ENCODE measurements around the gene ATPAF1. TPM values are rescaled to one million over a fixed set of nuclear protein-coding genes. Genes with fewer than 3 reads are reported as not detected.

ATPAF1 gene
- total RNA-seq, 4 donors from 2014 or later = 20.6 to 91.5 (median 71.4) TPM

GRCh38 chr1:46708121-46708520 lies 40.0 kb upstream of the ATPAF1 start:
- DNase-seq = no peak
- no peaks in the 10 kb centered on the region for H3K9me3 ChIP-seq
- no peak overlapping the region for H3K27ac ChIP-seq
- intact Hi-C loops (cut with DNase I; ENCODE audit: low total_unique reads) (no loop called here), in situ Hi-C loops (cut with MboI; ENCODE audit: low pct_ligation_motif_present in 1 of 4, low pct_unique_long_range_greater_than_20kb in 1 of 4, low sequenced_read_pairs in 3 of 4) (no loop called here)
- 91 to 100% methylated on average over 1 of the region's 1 CpG for WGBS, 2 donors (ENCODE audit: low coverage in 1 of 2)
- peaks cover 0 to 13% (median 5%) of the 10 kb centered on the region in 4 donors for H3K4me1 ChIP-seq
- H3K4me3 ChIP-seq = no peak overlapping the region
- TF ChIP-seq EP300 (IDR thresholded peaks at IDR 0.05; ENCODE audit: low read depth) (no peak), CTCF (IDR thresholded peaks at IDR 0.05) (no peak), POLR2AphosphoS5 (IDR thresholded peaks at IDR 0.05) (no peak), POLR2A (IDR thresholded peaks at IDR 0.05) (no peak)
- no peaks in the 10 kb centered on the region for H3K27me3 ChIP-seq
- peaks cover 0 to 50% (median 9%) of the 10 kb centered on the region in 4 donors for H3K36me3 ChIP-seq

GRCh38 chr1:46705408-46705807 lies 37.2 kb upstream of the ATPAF1 start:
- DNase-seq = no peak
- no peak overlapping the region for H3K27ac ChIP-seq

GRCh38 chr1:46703927-46704641 lies 35.9 kb upstream of the ATPAF1 start:
- WGBS, 2 donors (ENCODE audit: low coverage in 1 of 2) = 78% methylated on average over 3 of the region's 3 CpGs; no CpG with 5 or more reads in 1 of the 2 donors
- intact Hi-C loops (cut with DNase I; ENCODE audit: low total_unique reads) = no loop called here
- no peaks in the 10 kb centered on the region for H3K9me3 ChIP-seq
- H3K27me3 ChIP-seq = no peaks in the 10 kb centered on the region
- H3K36me3 ChIP-seq = peaks cover 0 to 37% (median 13%) of the 10 kb centered on the region in 4 donors
- TF ChIP-seq EP300 (IDR thresholded peaks at IDR 0.05; ENCODE audit: low read depth) = no peak
- TF ChIP-seq POLR2AphosphoS5 (IDR thresholded peaks at IDR 0.05) = no peak
- no peak for TF ChIP-seq POLR2A (IDR thresholded peaks at IDR 0.05)
- no peak for TF ChIP-seq CTCF (IDR thresholded peaks at IDR 0.05)
- DNase-seq = no peak
- H3K27ac ChIP-seq = no peak overlapping the region
- H3K4me3 ChIP-seq = no peak overlapping the region
- H3K4me1 ChIP-seq = peaks cover 0 to 13% (median 5%) of the 10 kb centered on the region in 4 donors
- in situ Hi-C loops (cut with MboI; ENCODE audit: low pct_ligation_motif_present in 1 of 4, low pct_unique_long_range_greater_than_20kb in 1 of 4, low sequenced_read_pairs in 3 of 4) = no loop called here

More at GRCh38 chr1:46705408-46705807, 37.2 kb upstream of the ATPAF1 start:
- Histone ChIP-seq H3K4me3 (no peak overlapping the region), H3K9me3 (no peaks in the 10 kb centered on the region), H3K27me3 (no peaks in the 10 kb centered on the region), H3K36me3 (peaks cover 0 to 49% (median 13%) of the 10 kb centered on the region in 4 donors), H3K4me1 (peaks cover 0 to 13% (median 5%) of the 10 kb centered on the region in 4 donors)
- in situ Hi-C loops (cut with MboI; ENCODE audit: low pct_ligation_motif_present in 1 of 4, low pct_unique_long_range_greater_than_20kb in 1 of 4, low sequenced_read_pairs in 3 of 4) (no loop called here), intact Hi-C loops (cut with DNase I; ENCODE audit: low total_unique reads) (no loop called here)
- WGBS, 2 donors (ENCODE audit: low coverage in 1 of 2) = 76 to 79% methylated on average over 9 of the region's 9 CpGs
- TF ChIP-seq CTCF (IDR thresholded peaks at IDR 0.05) (no peak), POLR2A (IDR thresholded peaks at IDR 0.05) (no peak), POLR2AphosphoS5 (IDR thresholded peaks at IDR 0.05) (no peak), EP300 (IDR thresholded peaks at IDR 0.05; ENCODE audit: low read depth) (no peak)

- 74 to 83% methylated on average over 1 to 3 of the region's 3 CpGs for WGBS, 2 donors (ENCODE audit: low coverage in 1 of 2)
- in situ Hi-C loops (cut with MboI; ENCODE audit: low pct_ligation_motif_present in 1 of 4, low pct_unique_long_range_greater_than_20kb in 1 of 4, low sequenced_read_pairs in 3 of 4) = no loop called here
- Histone ChIP-seq H3K27ac (no peak overlapping the region), H3K4me1 (peaks cover 0 to 13% (median 5%) of the 10 kb centered on the region in 4 donors), H3K36me3 (peaks cover 0 to 33% (median 13%) of the 10 kb centered on the region in 4 donors), H3K27me3 (no peaks in the 10 kb centered on the region), H3K9me3 (no peaks in the 10 kb centered on the region), H3K4me3 (no peak overlapping the region)
- DNase-seq = no peak
- intact Hi-C loops (cut with DNase I; ENCODE audit: low total_unique reads) = no loop called here
- TF ChIP-seq EP300 (IDR thresholded peaks at IDR 0.05; ENCODE audit: low read depth) (no peak), CTCF (IDR thresholded peaks at IDR 0.05) (no peak), POLR2A (IDR thresholded peaks at IDR 0.05) (no peak), POLR2AphosphoS5 (IDR thresholded peaks at IDR 0.05) (no peak)
These were observed 31.5 kb upstream of the ATPAF1 start for GRCh38 chr1:46699666-46700065.

Data from transverse colon (tissue), 4 donors.